Parathyroid adenoma (tissue), 2 donors: ENCODE results near the gene CELF3.

ENCODE experiments used
- H2AFZ ChIP-seq: fragments of 300-600 bp; sonication (generic); one replicate; pipeline ENCODE4 v1.7.0; 2017; ENCODE audit warnings: antibody characterized with exemption, mild to moderate bottlenecking
- H3K27ac ChIP-seq: fragments of 300-600 bp; sonication (generic); one replicate; pipeline ENCODE4 v1.7.0; 2017
- H3K27me3 ChIP-seq: fragments of 300-600 bp; sonication (generic); one replicate; pipeline ENCODE4 v1.7.0; 2017; ENCODE audit warnings: low read length; ENCODE audit not compliant: control insufficient read depth, insufficient read depth
- H3K36me3 ChIP-seq: fragments of 300-600 bp; sonication (generic); one replicate; pipeline ENCODE4 v1.7.0; 2017; ENCODE audit warnings: low read length; ENCODE audit not compliant: control insufficient read depth, insufficient read depth
- H3K4me1 ChIP-seq: fragments of 300-600 bp; sonication (generic); one replicate; pipeline ENCODE4 v1.7.0; 2017; ENCODE audit warnings: control low read depth
- H3K4me2 ChIP-seq: fragments of 300-600 bp; sonication (generic); one replicate; pipeline ENCODE4 v1.7.0; 2017; ENCODE audit warnings: low read length
- H3K4me3 ChIP-seq: fragments of 300-600 bp; sonication (generic); one replicate; pipeline ENCODE4 v1.7.0; 2017; ENCODE audit warnings: low read depth, low read length
- H3K79me2 ChIP-seq: fragments of 300-600 bp; sonication (generic); one replicate; pipeline ENCODE4 v1.7.0; 2017; ENCODE audit warnings: control low read depth
- H3K9ac ChIP-seq: fragments of 300-600 bp; sonication (generic); one replicate; pipeline ENCODE4 v1.7.0; 2017; ENCODE audit warnings: mild to moderate bottlenecking
- H3K9me3 ChIP-seq: fragments of 300-600 bp; sonication (generic); one replicate; pipeline ENCODE4 v1.7.0; 2017; ENCODE audit warnings: low read length; ENCODE audit not compliant: control insufficient read depth
- CTCF ChIP-seq: fragments of 300-600 bp; sonication (generic); IDR thresholded peaks from one replicate; pipeline ENCODE4 v1.7.0; 2017; ENCODE audit warnings: antibody characterized with exemption, mild to moderate bottlenecking
- donor health status: primary hyperparathyroidism.

Gene CELF3

GRCh38 chr1:151704246-151704645, 12.4 kb downstream of the CELF3 start:
- Histone ChIP-seq H3K79me2 (no peaks in the 10 kb centered on the region), H3K36me3 (no peaks in the 10 kb centered on the region), H3K4me2 (no peak overlapping the region), H2AFZ (no peak overlapping the region), H3K9ac (no peak overlapping the region), H3K27ac (no peak overlapping the region), H3K9me3 (no peaks in the 10 kb centered on the region), H3K27me3 (no peaks in the 10 kb centered on the region), H3K4me1 (no peaks in the 10 kb centered on the region), H3K4me3 (no peak overlapping the region)
- TF ChIP-seq CTCF, result no peak

GRCh38 chr1:151703813-151704212, 12.8 kb downstream of the CELF3 start:
- Histone ChIP-seq H3K4me1 (no peaks in the 10 kb centered on the region), H3K36me3 (no peaks in the 10 kb centered on the region)
- no peak for TF ChIP-seq CTCF

GRCh38 chr1:151702936-151703335, 13.7 kb downstream of the CELF3 start:
- H3K9me3 ChIP-seq, result no peaks in the 10 kb centered on the region
- H3K9ac ChIP-seq, result no peak overlapping the region
- no peaks in the 10 kb centered on the region for H3K27me3 ChIP-seq
- no peaks in the 10 kb centered on the region for H3K36me3 ChIP-seq
- no peak overlapping the region for H3K27ac ChIP-seq
- H3K79me2 ChIP-seq, result no peaks in the 10 kb centered on the region
- no peaks in the 10 kb centered on the region for H3K4me1 ChIP-seq
- H3K4me3 ChIP-seq, result no peak overlapping the region
- no peak for TF ChIP-seq CTCF
- H3K4me2 ChIP-seq, result no peak overlapping the region
- H2AFZ ChIP-seq, result no peak overlapping the region

More at GRCh38 chr1:151703813-151704212, 12.8 kb downstream of the CELF3 start:
- no peak overlapping the region for H3K4me2 ChIP-seq
- no peaks in the 10 kb centered on the region for H3K9me3 ChIP-seq
- H3K79me2 ChIP-seq, result no peaks in the 10 kb centered on the region
- H2AFZ ChIP-seq, result no peak overlapping the region
- no peak overlapping the region for H3K27ac ChIP-seq
- no peaks in the 10 kb centered on the region for H3K27me3 ChIP-seq
- no peak overlapping the region for H3K9ac ChIP-seq
- no peak overlapping the region for H3K4me3 ChIP-seq

DNA sequence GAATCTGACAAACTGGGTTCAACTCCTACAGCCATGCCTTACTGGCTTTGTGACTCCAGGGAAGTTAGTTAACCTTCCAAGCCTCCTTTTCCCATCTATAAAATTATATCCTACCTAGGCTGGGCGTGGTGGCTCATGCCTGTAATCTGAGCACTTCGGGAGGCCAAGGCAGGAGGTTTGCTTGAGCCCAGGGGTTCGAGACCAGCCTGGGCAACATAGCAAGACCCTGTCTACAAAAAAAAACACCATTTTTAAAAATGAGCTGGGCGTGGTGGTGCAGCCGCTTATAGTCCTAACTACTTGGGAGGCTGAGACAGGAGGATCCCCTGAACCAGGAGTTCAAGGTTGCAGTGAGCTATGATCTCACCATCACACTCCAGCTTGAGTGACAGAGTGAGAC, 15.1 kb downstream of the CELF3 start:
- Histone ChIP-seq H3K36me3 (no peaks in the 10 kb centered on the region), H3K27ac (no peak overlapping the region), H3K9ac (no peak overlapping the region), H3K27me3 (no peaks in the 10 kb centered on the region), H2AFZ (no peak overlapping the region), H3K79me2 (no peaks in the 10 kb centered on the region), H3K9me3 (no peaks in the 10 kb centered on the region), H3K4me1 (no peaks in the 10 kb centered on the region), H3K4me3 (no peak overlapping the region), H3K4me2 (no peak overlapping the region)
- TF ChIP-seq CTCF, result no peak

GRCh38 chr1:151693057-151693651, 23.4 kb downstream of the CELF3 start:
- Histone ChIP-seq H3K79me2 (no peaks in the 10 kb centered on the region), H3K4me2 (no peak overlapping the region), H3K4me3 (no peak overlapping the region), H3K36me3 (no peaks in the 10 kb centered on the region), H3K4me1 (no peaks in the 10 kb centered on the region), H3K27me3 (no peaks in the 10 kb centered on the region), H3K27ac (no peak overlapping the region), H3K9me3 (no peaks in the 10 kb centered on the region), H3K9ac (no peak overlapping the region), H2AFZ (no peak overlapping the region)
- TF ChIP-seq CTCF, result peak; percentile 48
